Measurements from ENCODE around the gene TBC1D14. TPM values are rescaled to one million over a fixed set of nuclear protein-coding genes. Genes with fewer than 3 reads are reported as not detected.

The TBC1D14 gene
- total and polyA plus RNA-seq, 9 of the 15 experiments (the other 6 are each of a cell fraction or from before 2014, with no cell fraction given) = 2.1 to 59.6 (median 44.8) TPM

- TF ChIP-seq MGA (IDR thresholded peaks at IDR 0.05) (peak; percentile 70; the same call in 1 of the 2 replicates), MIER1 (IDR thresholded peaks at IDR 0.05; ENCODE audit: low read depth) (no peak), ZKSCAN8 (CRISPR knock-in tag; IDR thresholded peaks at IDR 0.05) (no peak), DLX4 (CRISPR knock-in tag; IDR thresholded peaks at IDR 0.05) (no peak), SMARCA4 (IDR thresholded peaks at IDR 0.05) (peak; percentile 86), BMI1 (IDR thresholded peaks at IDR 0.05; ENCODE audit: low read length) (no peak), HMG20A (CRISPR knock-in tag; conservative IDR thresholded peaks at IDR 0.05) (no peak), POLR2AphosphoS5 (IDR thresholded peaks at IDR 0.05; ENCODE audit: control insufficient read depth, insufficient read depth, low read depth, low read length) (peak; percentile 63), U2AF1 (optimal IDR thresholded peaks at IDR 0.05; ENCODE audit: low read depth, low read length) (no peak), ETS2 (tag; IDR thresholded peaks at IDR 0.05; ENCODE audit: borderline replicate concordance, poor library complexity, severe bottlenecking) (no peak), HES1 (IDR thresholded peaks at IDR 0.05; ENCODE audit: low read depth) (no peak), NFYB (IDR thresholded peaks at IDR 0.05; ENCODE audit: extremely low read depth, insufficient read length) (no peak), MAFG (tag; conservative IDR thresholded peaks at IDR 0.05) (peak; percentile 98), TCF3 (CRISPR knock-in tag; IDR thresholded peaks at IDR 0.05) (peak; percentile 83), MTA3 (IDR thresholded peaks at IDR 0.05; ENCODE audit: borderline replicate concordance) (no peak), ZNF77 (CRISPR knock-in tag; IDR thresholded peaks at IDR 0.05) (no peak)
Measured at GRCh38 chr4:7031558-7032449, 122.2 kb downstream of the TBC1D14 start (continued).

All from K562 (cell line).